K562 (cell line): ENCODE data around the gene CEP85L. TPM values are rescaled to one million over a fixed set of nuclear protein-coding genes. Genes with fewer than 3 reads are reported as not detected.

ENCODE experiments used
- ARID1B ChIP-seq: fragments of 450-650 bp; IDR thresholded peaks from 2 replicates; pipeline ENCODE4 v1.6.1; 2016; ENCODE audit warnings: antibody characterized with exemption, mild to moderate bottlenecking, inconsistent platforms
- BCL6 ChIP-seq: fragments of 250-450 bp; sonication (Bioruptor Pico); IDR thresholded peaks from 2 replicates; pipeline ENCODE4 v1.4.0; 2020
- CTBP1 ChIP-seq: fragments of 450-650 bp; IDR thresholded peaks from 2 replicates; pipeline ENCODE4 v1.6.1; 2016; ENCODE audit warnings: borderline replicate concordance
- ESRRA ChIP-seq: fragments of 450-650 bp; IDR thresholded peaks from 2 replicates; pipeline ENCODE4 v1.6.1; 2014; ENCODE audit warnings: low read depth, mild to moderate bottlenecking, moderate library complexity, borderline replicate concordance
- GMEB1 ChIP-seq: fragments of 250-450 bp; sonication (Bioruptor Pico); IDR thresholded peaks from 2 replicates; pipeline ENCODE4 v1.4.0; 2020; ENCODE audit warnings: mild to moderate bottlenecking
- HDAC2 ChIP-seq: fragments of 450-650 bp; IDR thresholded peaks from 2 replicates; pipeline ENCODE4 v1.6.1; 2016; ENCODE audit warnings: mild to moderate bottlenecking
- HDAC6 ChIP-seq: IDR thresholded peaks from 2 replicates; pipeline ENCODE4 v1.6.1; 2012; ENCODE audit warnings: low read depth, mild to moderate bottlenecking, control low read depth, inconsistent platforms, low read length, moderate library complexity
- HMG20B ChIP-seq: fragments of 250-450 bp; sonication (Bioruptor Pico); IDR thresholded peaks from 2 replicates; pipeline ENCODE4 v1.5.0; 2021; ENCODE audit warnings: mild to moderate bottlenecking
- MECOM ChIP-seq: fragments of 250-450 bp; sonication (Bioruptor Pico); IDR thresholded peaks from 2 replicates; pipeline ENCODE4 v1.8.0; 2022; ENCODE audit warnings: inconsistent platforms
- NCOR1 ChIP-seq: fragments of 450-650 bp; IDR thresholded peaks from 2 replicates; pipeline ENCODE4 v1.6.1; 2016; ENCODE audit warnings: mild to moderate bottlenecking, moderate library complexity
- NR0B1 ChIP-seq: fragments of 450-650 bp; IDR thresholded peaks from one replicate; pipeline ENCODE4 v1.6.1; 2018; ENCODE audit warnings: mild to moderate bottlenecking, moderate library complexity; ENCODE audit not compliant: partially characterized antibody
- PHF8 ChIP-seq: fragments of 200-600 bp; sonication (generic); IDR thresholded peaks from 2 replicates; pipeline ENCODE4 v1.6.1; 2012; ENCODE audit warnings: mixed run types, mild to moderate bottlenecking, inconsistent platforms, low read length, moderate library complexity, borderline replicate concordance
- PKNOX1 ChIP-seq: fragments of 450-650 bp; IDR thresholded peaks from 2 replicates; pipeline ENCODE4 v1.6.1; 2016
- PTRF ChIP-seq: fragments of 450-650 bp; IDR thresholded peaks from 2 replicates; pipeline ENCODE4 v1.6.1; 2016; ENCODE audit warnings: mild to moderate bottlenecking, missing genetic modification characterization, missing compliant biosample characterization
- SAFB2 ChIP-seq: fragments of 200-400 bp; formaldehyde crosslinking; IDR thresholded peaks from 2 replicates; pipeline ENCODE4 v1.6.1; 2018; ENCODE audit warnings: borderline replicate concordance, low read length, low read depth, moderate library complexity; ENCODE audit not compliant: severe bottlenecking
- SMAD2 ChIP-seq: fragments of 150-350 bp; IDR thresholded peaks from 2 replicates; pipeline ENCODE4 v1.6.1; 2014; ENCODE audit warnings: low read depth, mild to moderate bottlenecking, low read length
- TCF3 ChIP-seq: sonication (generic); formaldehyde crosslinking; IDR thresholded peaks from 2 replicates; pipeline ENCODE4 v1.4.0; 2020; ENCODE audit warnings: mild to moderate bottlenecking, missing genetic modification reagents
- TCFL5 ChIP-seq: fragments of 250-450 bp; sonication (Bioruptor Pico); conservative IDR thresholded peaks from 2 replicates; pipeline ENCODE4 v1.6.1; 2021; ENCODE audit warnings: mild to moderate bottlenecking, moderate library complexity, matching md5 sums
- ZNF212 ChIP-seq: fragments of 450-650 bp; formaldehyde crosslinking; IDR thresholded peaks from 2 replicates; pipeline ENCODE4 v1.4.0; 2020; ENCODE audit warnings: mild to moderate bottlenecking
- ZNF644 ChIP-seq: fragments of 200-800 bp; sonication (Bioruptor generic); IDR thresholded peaks from 2 replicates; pipeline ENCODE4 v1.6.1; 2016; ENCODE audit warnings: low read depth, missing genetic modification characterization, missing compliant biosample characterization
- ZZZ3 ChIP-seq: fragments of 450-650 bp; IDR thresholded peaks from 2 replicates; pipeline ENCODE4 v1.6.1; 2016; ENCODE audit warnings: antibody characterized with exemption, mild to moderate bottlenecking, moderate library complexity
- polyA plus RNA-seq, 8 experiments: library from polyadenylated mRNA; depleted of rRNA in 4 of 8; stranded (reverse) in 5 of 8; unstranded in 3 of 8; fragments of >200 nt; fragmentation: Nextera tagmentation in 2 of 8; fragmentation: Illumina TruSeq in 1 of 8; extraction: Ambion mirVana in 2 of 8; extraction: Trizol in 1 of 8; gene quantifications; 2 replicates each; pipeline versions ENCODE4 v1.2.1 to v1.2.3, GENCODE V29; 2011 to 2014; ENCODE audit warnings: inconsistent platforms in 1 of 8, missing spikeins in 1 of 8
- total RNA-seq, 7 experiments: library from RNA; depleted of rRNA in 6 of 7; stranded (reverse); fragments of >200 nt in 6 of 7; fragmentation: Illumina TruSeq in 2 of 7; extraction: Trizol in 2 of 7; gene quantifications; 2 replicates each; pipeline versions ENCODE4 v1.2.1 to v1.2.3, GENCODE V29; 2011 to 2021; ENCODE audit warnings: low replicate concordance in 1 of 7
- TF ChIP-seq, protein P1 (sequence below): fragments of 450-650 bp; IDR thresholded peaks from 2 replicates; pipeline ENCODE4 v1.6.1; 2016; ENCODE audit warnings: missing biosample characterization, missing genetic modification characterization
- TF ChIP-seq, protein P2 (sequence below): fragments of 250-450 bp; sonication (Bioruptor Pico); IDR thresholded peaks from 2 replicates; pipeline ENCODE4 v1.5.1; 2021; ENCODE audit warnings: mild to moderate bottlenecking

Gene CEP85L
- total and polyA plus RNA-seq, 9 of the 15 experiments (the other 6 are each of a cell fraction or from before 2014, with no cell fraction given): 4.5 to 15.8 (median 8.3) TPM

DNA sequence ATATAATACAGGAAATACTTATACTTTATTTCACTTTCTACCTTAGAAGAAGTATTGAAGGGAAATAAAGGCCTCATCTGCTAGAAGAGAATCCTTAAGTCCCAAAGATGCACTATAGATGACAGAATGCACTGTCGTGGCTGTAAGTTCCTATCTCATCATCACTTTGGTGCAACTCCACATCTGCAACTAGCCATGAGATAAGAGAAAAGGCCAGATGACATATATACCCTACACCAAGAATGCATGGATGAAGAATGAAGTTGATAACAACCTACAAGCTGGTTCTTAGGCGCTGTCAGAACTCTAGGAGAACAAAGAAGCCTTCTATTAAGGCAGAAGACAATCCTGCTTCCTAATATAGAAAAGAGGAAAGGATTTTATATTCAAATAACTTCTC, 114.9 kb downstream of the CEP85L start (continued):
- no peak for TF ChIP-seq PKNOX1
- no peak for TF ChIP-seq BCL6 (CRISPR knock-in tag)
- no peak for TF ChIP-seq PHF8
- TF ChIP-seq HDAC6: no peak
- peak; percentile 39; the same call in 1 of the 2 replicates for TF ChIP-seq TCF3 (CRISPR knock-in tag)
- TF ChIP-seq ZZZ3: no peak
- TF ChIP-seq, protein P1, sequence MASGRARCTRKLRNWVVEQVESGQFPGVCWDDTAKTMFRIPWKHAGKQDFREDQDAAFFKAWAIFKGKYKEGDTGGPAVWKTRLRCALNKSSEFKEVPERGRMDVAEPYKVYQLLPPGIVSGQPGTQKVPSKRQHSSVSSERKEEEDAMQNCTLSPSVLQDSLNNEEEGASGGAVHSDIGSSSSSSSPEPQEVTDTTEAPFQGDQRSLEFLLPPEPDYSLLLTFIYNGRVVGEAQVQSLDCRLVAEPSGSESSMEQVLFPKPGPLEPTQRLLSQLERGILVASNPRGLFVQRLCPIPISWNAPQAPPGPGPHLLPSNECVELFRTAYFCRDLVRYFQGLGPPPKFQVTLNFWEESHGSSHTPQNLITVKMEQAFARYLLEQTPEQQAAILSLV (tag): no peak
- TF ChIP-seq CTBP1: peak; percentile 90
- no peak for TF ChIP-seq ESRRA
- TF ChIP-seq MECOM: 0 out of 2 replicates have a peak, but pooled peaks have one; percentile 46
- TF ChIP-seq, protein P2, sequence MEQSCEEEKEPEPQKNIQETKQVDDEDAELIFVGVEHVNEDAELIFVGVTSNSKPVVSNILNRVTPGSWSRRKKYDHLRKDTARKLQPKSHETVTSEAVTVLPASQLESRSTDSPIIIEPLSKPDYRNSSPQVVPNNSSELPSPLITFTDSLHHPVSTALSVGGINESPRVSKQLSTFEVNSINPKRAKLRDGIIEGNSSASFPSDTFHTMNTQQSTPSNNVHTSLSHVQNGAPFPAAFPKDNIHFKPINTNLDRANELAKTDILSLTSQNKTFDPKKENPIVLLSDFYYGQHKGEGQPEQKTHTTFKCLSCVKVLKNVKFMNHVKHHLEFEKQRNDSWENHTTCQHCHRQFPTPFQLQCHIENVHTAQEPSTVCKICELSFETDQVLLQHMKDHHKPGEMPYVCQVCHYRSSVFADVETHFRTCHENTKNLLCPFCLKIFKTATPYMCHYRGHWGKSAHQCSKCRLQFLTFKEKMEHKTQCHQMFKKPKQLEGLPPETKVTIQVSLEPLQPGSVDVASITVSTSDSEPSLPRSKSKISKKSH: no peak
- no peak for TF ChIP-seq HMG20B (CRISPR knock-in tag)
- TF ChIP-seq GMEB1 (CRISPR knock-in tag): no peak
- TF ChIP-seq ZNF212 (CRISPR knock-in tag): no peak
- no peak for TF ChIP-seq PTRF
- TF ChIP-seq NCOR1: peak; percentile 41; the same call in 1 of the 2 replicates
- no peak for TF ChIP-seq HDAC2
- TF ChIP-seq TCFL5: no peak
- no peak for TF ChIP-seq SAFB2
- no peak for TF ChIP-seq NR0B1
- peak; percentile 73 for TF ChIP-seq ARID1B
- TF ChIP-seq ZNF644 (tag): no peak
- TF ChIP-seq SMAD2: no peak
